Measurements from ENCODE around the gene SLAMF1. TPM values are rescaled to one million over a fixed set of nuclear protein-coding genes. Genes with fewer than 3 reads are reported as not detected.

SLAMF1 gene
- total RNA-seq, 1 donor from 2014 or later, result 6.9 TPM

- no peaks in the 10 kb centered on the region for H3K9me3 ChIP-seq
- intact Hi-C loops (cut with DNase I), result no loop called here
Observed at GRCh38 chr1:160636547-160636946, 10.3 kb downstream of the SLAMF1 start.

GRCh38 chr1:160636076-160636475, 10.8 kb downstream of the SLAMF1 start:
- no peaks in the 10 kb centered on the region for H3K4me1 ChIP-seq
- DNase-seq (ENCODE audit: extremely low spot score in 2 of 2), result no peak
- intact Hi-C loops (cut with DNase I), result no loop called here
- H3K27me3 ChIP-seq, result no peaks in the 10 kb centered on the region
- no peak overlapping the region for H3K4me3 ChIP-seq
- no peaks in the 10 kb centered on the region for H3K36me3 ChIP-seq
- no peak for TF ChIP-seq POLR2A (IDR thresholded peaks at IDR 0.05)
- no peaks in the 10 kb centered on the region for H3K9me3 ChIP-seq
- H3K27ac ChIP-seq, result no peak overlapping the region

More at GRCh38 chr1:160636547-160636946, 10.3 kb downstream of the SLAMF1 start:
- DNase-seq (ENCODE audit: extremely low spot score in 2 of 2), result no peak
- H3K27me3 ChIP-seq, result no peaks in the 10 kb centered on the region
- H3K27ac ChIP-seq, result no peak overlapping the region
- no peak for TF ChIP-seq POLR2A (IDR thresholded peaks at IDR 0.05)
- TF ChIP-seq CTCF (IDR thresholded peaks at IDR 0.05), result no peak
- no peak overlapping the region for H3K4me3 ChIP-seq
- no peaks in the 10 kb centered on the region for H3K36me3 ChIP-seq
- no peaks in the 10 kb centered on the region for H3K4me1 ChIP-seq

- Histone ChIP-seq H3K27ac (no peak overlapping the region), H3K4me1 (no peaks in the 10 kb centered on the region), H3K9me3 (no peaks in the 10 kb centered on the region), H3K4me3 (no peak overlapping the region), H3K27me3 (no peaks in the 10 kb centered on the region), H3K36me3 (no peaks in the 10 kb centered on the region)
- no peak for TF ChIP-seq CTCF (IDR thresholded peaks at IDR 0.05)
- TF ChIP-seq POLR2A (IDR thresholded peaks at IDR 0.05), result no peak
- no peak for TF ChIP-seq POLR2AphosphoS5 (IDR thresholded peaks at IDR 0.05; ENCODE audit: insufficient read depth in 1 of 2, low read depth in 1 of 2)
- DNase-seq (ENCODE audit: extremely low spot score in 2 of 2), result no peak
- intact Hi-C loops (cut with DNase I), result no loop called here
Observed at GRCh38 chr1:160634543-160635491, 12.0 kb downstream of the SLAMF1 start.

GRCh38 chr1:160633330-160633903, 13.4 kb downstream of the SLAMF1 start:
- H3K9me3 ChIP-seq, result no peaks in the 10 kb centered on the region
- intact Hi-C loops (cut with DNase I), result no loop called here
- no peak for TF ChIP-seq CTCF (IDR thresholded peaks at IDR 0.05)
- no peak for TF ChIP-seq POLR2A (IDR thresholded peaks at IDR 0.05)

GRCh38 chr1:160631983-160632625, 14.7 kb downstream of the SLAMF1 start:
- no peak for TF ChIP-seq CTCF (IDR thresholded peaks at IDR 0.05)
- TF ChIP-seq POLR2A (IDR thresholded peaks at IDR 0.05), result no peak
- TF ChIP-seq POLR2AphosphoS5 (IDR thresholded peaks at IDR 0.05; ENCODE audit: insufficient read depth in 1 of 2, low read depth in 1 of 2), result no peak
- intact Hi-C loops (cut with DNase I), result no loop called here
- no peak overlapping the region for H3K4me3 ChIP-seq
- H3K27me3 ChIP-seq, result no peaks in the 10 kb centered on the region
- H3K36me3 ChIP-seq, result no peaks in the 10 kb centered on the region
- DNase-seq (ENCODE audit: extremely low spot score in 2 of 2), result no peak
- no peak overlapping the region for H3K27ac ChIP-seq
- no peaks in the 10 kb centered on the region for H3K9me3 ChIP-seq
- no peaks in the 10 kb centered on the region for H3K4me1 ChIP-seq

More at GRCh38 chr1:160633330-160633903, 13.4 kb downstream of the SLAMF1 start:
- Histone ChIP-seq H3K4me1 (no peaks in the 10 kb centered on the region), H3K4me3 (no peak overlapping the region), H3K27me3 (no peaks in the 10 kb centered on the region), H3K36me3 (no peaks in the 10 kb centered on the region), H3K27ac (no peak overlapping the region)
- no peak for DNase-seq (ENCODE audit: extremely low spot score in 2 of 2)

Measured in vagina (tissue), 2 donors.